Measurements from ENCODE around the gene MPHOSPH9. TPM values are rescaled to one million over a fixed set of nuclear protein-coding genes. Genes with fewer than 3 reads are reported as not detected.
A peak's percentile ranks its signal among the peaks of the same experiment; 100 is the strongest.

MPHOSPH9 gene
- total RNA-seq, 1 experiment from 2014 or later: 43.1 TPM

GRCh38 chr12:123141615-123142517 lies 91.1 kb downstream of the MPHOSPH9 start:
- Histone ChIP-seq H3K4me1 (peaks cover 32% of the 10 kb centered on the region), H3K9me3 (no peaks in the 10 kb centered on the region), H3K27me3 (replicated peaks; ENCODE audit: control insufficient read depth, insufficient read depth, low read length) (no peaks in the 10 kb centered on the region), H3K4me3 (ENCODE audit: low read depth, low read length) (no peak overlapping the region), H3K36me3 (ENCODE audit: control insufficient read depth, insufficient read depth, low read length) (no peaks in the 10 kb centered on the region)
- ChIA-PET POLR2A (interaction anchor here (0.9 kb wide), 1 partner anchor 91 kb away, joined by 3 read pairs; the partner anchor contains the start of gene MPHOSPH9), CTCF (interaction anchor here (0.5 to 0.6 kb wide), 2 partner anchors 9 to 16 kb away, joined by 3 to 4 read pairs; partner anchors contain the start of gene PITPNM2)
- Mint-ChIP-seq H3K36me3 (ENCODE audit: insufficient read depth, unreplicated experiment) (no peaks in the 10 kb centered on the region), H3K27me3 (ENCODE audit: insufficient read depth, unreplicated experiment) (no peaks in the 10 kb centered on the region), H3K4me1 (ENCODE audit: low read depth, unreplicated experiment) (peaks cover 6% of the 10 kb centered on the region), H3K27ac (ENCODE audit: unreplicated experiment) (peak overlapping the region; percentile 74), H3K4me3 (ENCODE audit: unreplicated experiment) (peak overlapping the region; percentile 5), H3K9me3 (ENCODE audit: unreplicated experiment) (no peaks in the 10 kb centered on the region)
- peak; percentile 33 to 60 for DNase-seq
- BruUV-seq (replicated peaks): no TSS peak
- TF ChIP-seq, protein P1, sequence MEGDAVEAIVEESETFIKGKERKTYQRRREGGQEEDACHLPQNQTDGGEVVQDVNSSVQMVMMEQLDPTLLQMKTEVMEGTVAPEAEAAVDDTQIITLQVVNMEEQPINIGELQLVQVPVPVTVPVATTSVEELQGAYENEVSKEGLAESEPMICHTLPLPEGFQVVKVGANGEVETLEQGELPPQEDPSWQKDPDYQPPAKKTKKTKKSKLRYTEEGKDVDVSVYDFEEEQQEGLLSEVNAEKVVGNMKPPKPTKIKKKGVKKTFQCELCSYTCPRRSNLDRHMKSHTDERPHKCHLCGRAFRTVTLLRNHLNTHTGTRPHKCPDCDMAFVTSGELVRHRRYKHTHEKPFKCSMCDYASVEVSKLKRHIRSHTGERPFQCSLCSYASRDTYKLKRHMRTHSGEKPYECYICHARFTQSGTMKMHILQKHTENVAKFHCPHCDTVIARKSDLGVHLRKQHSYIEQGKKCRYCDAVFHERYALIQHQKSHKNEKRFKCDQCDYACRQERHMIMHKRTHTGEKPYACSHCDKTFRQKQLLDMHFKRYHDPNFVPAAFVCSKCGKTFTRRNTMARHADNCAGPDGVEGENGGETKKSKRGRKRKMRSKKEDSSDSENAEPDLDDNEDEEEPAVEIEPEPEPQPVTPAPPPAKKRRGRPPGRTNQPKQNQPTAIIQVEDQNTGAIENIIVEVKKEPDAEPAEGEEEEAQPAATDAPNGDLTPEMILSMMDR (IDR thresholded peaks at IDR 0.05; ENCODE audit: insufficient read depth in 1 of 2, low read depth in 1 of 2, low read length in 1 of 2, severe bottlenecking in 1 of 2, unreplicated experiment in 1 of 2): no peak
- intact Hi-C loops (cut with micrococcal nuclease; ENCODE audit: unreplicated experiment): loop anchor here (10.0 kb wide), 2 partner anchors 47 to 157 kb away; partner anchors contain the start of gene ARL6IP4

DNA sequence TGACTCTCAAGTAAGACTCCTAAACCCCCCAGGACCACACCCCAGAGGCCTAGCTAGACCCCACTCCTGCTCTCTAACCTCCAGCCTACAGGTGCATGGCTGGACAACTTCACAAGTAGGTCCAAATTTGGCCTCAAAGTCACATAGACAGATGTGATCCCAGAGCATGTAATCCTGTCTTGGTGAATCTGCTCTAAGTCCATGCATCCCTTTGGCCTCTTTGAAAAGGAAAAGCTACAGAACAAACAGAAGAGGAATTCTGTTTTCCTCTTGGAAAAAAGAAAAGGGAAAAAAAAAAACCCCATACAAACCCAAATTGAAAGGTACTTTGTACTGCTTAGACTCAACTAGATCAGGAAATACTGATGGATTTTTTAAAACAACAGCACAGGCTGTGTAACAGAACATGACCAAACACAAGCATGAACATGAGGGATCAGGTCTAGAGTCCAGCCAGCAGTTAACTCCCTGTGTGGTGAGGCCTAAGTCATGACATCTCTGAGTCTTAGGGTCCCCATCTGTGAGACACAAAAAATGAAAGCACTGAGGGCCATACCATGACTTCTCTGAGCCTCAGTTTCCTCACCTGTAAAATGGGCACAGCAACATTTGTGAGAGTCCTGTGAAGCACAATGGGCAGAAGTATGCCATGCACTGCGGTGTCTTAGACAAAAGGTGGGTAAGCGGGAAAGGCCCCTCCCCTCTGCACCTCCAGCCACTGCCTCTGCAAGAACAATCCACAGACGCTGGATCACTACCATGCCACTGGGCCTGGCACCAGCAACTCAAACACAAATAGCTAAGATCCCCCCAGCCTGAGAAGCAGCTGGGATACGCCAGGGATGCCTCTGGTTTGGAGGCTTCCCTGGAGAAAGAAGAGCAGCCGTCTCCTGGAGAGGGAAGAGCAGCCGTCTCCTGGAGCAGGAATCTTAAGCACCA lies 92.0 kb downstream of the MPHOSPH9 start:
- TF ChIP-seq, protein P1 (IDR thresholded peaks at IDR 0.05; ENCODE audit: insufficient read depth in 1 of 2, low read depth in 1 of 2, low read length in 1 of 2, severe bottlenecking in 1 of 2, unreplicated experiment in 1 of 2): no peak
- Mint-ChIP-seq H3K4me1 (ENCODE audit: low read depth, unreplicated experiment) (peaks cover 6% of the 10 kb centered on the region), H3K4me3 (ENCODE audit: unreplicated experiment) (peak overlapping the region; percentile 24), H3K9me3 (ENCODE audit: unreplicated experiment) (no peaks in the 10 kb centered on the region), H3K36me3 (ENCODE audit: insufficient read depth, unreplicated experiment) (no peaks in the 10 kb centered on the region), H3K27me3 (ENCODE audit: insufficient read depth, unreplicated experiment) (no peaks in the 10 kb centered on the region), H3K27ac (ENCODE audit: unreplicated experiment) (peak overlapping the region; percentile 74)
- intact Hi-C loops (cut with micrococcal nuclease; ENCODE audit: unreplicated experiment): loop anchor here (10.0 kb wide), 2 partner anchors 46 to 156 kb away; partner anchors contain the start of gene ARL6IP4
- POLR2A ChIA-PET: no interaction called here
- Histone ChIP-seq H3K9me3 (no peaks in the 10 kb centered on the region), H3K4me1 (peaks cover 32% of the 10 kb centered on the region), H3K4me3 (ENCODE audit: low read depth, low read length) (no peak overlapping the region), H3K36me3 (ENCODE audit: control insufficient read depth, insufficient read depth, low read length) (no peaks in the 10 kb centered on the region), H3K27me3 (replicated peaks; ENCODE audit: control insufficient read depth, insufficient read depth, low read length) (no peaks in the 10 kb centered on the region)
- CTCF ChIA-PET: interaction anchor here (0.6 kb wide), 1 partner anchor 92 kb away, joined by 3 read pairs; the partner anchor contains the start of genes MPHOSPH9 and MTRFR
- BruUV-seq (replicated peaks): no TSS peak
- DNase-seq: no peak
